Measurements from ENCODE around the gene EPSTI1. TPM values are rescaled to one million over a fixed set of nuclear protein-coding genes. Genes with fewer than 3 reads are reported as not detected.

Gene EPSTI1
- total RNA-seq, 4 donors from 2014 or later: 1.1 to 10.2 (median 5.8) TPM

- Histone ChIP-seq H3K4me3 (no peak overlapping the region), H3K9me3 (no peaks in the 10 kb centered on the region), H3K27me3 (no peaks in the 10 kb centered on the region), H3K36me3 (no peaks in the 10 kb centered on the region), H3K27ac (no peak overlapping the region), H3K4me1 (peaks cover 4 to 22% (median 14%) of the 10 kb centered on the region in 3 donors)
- no peak for DNase-seq
- TF ChIP-seq, protein P1, sequence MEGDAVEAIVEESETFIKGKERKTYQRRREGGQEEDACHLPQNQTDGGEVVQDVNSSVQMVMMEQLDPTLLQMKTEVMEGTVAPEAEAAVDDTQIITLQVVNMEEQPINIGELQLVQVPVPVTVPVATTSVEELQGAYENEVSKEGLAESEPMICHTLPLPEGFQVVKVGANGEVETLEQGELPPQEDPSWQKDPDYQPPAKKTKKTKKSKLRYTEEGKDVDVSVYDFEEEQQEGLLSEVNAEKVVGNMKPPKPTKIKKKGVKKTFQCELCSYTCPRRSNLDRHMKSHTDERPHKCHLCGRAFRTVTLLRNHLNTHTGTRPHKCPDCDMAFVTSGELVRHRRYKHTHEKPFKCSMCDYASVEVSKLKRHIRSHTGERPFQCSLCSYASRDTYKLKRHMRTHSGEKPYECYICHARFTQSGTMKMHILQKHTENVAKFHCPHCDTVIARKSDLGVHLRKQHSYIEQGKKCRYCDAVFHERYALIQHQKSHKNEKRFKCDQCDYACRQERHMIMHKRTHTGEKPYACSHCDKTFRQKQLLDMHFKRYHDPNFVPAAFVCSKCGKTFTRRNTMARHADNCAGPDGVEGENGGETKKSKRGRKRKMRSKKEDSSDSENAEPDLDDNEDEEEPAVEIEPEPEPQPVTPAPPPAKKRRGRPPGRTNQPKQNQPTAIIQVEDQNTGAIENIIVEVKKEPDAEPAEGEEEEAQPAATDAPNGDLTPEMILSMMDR (IDR thresholded peaks at IDR 0.05): no peak
- no peak for TF ChIP-seq POLR2A (IDR thresholded peaks at IDR 0.05)
- intact Hi-C loops (cut with DNase I): no loop called here
Observed at GRCh38 chr13:42984026-42984425, 8.0 kb downstream of the EPSTI1 start.

GRCh38 chr13:42981853-42982252 is 10.2 kb downstream of the EPSTI1 start:
- H3K9me3 ChIP-seq: no peaks in the 10 kb centered on the region
- 60 to 80% methylated on average over 1 of the region's 1 CpG for WGBS, 2 donors
- DNase-seq: no peak

DNA sequence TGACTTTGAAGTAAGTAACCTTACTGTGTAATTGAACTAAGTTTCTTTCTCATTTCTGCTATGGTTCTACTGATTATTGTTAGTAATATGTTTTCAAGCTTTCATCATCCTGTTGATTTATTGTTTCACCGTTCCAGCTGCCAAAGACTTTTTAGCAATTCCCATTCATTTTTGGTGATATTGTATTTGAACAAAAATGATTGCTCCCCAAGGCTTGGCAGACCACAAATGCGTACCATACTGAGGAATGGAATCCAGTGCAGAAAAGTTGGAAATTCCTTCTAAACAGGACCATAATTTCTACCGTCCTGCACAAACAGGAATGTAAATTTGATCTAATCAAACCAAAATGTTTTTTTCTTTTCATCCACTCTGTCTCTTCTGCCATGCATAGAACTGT is 10.7 kb downstream of the EPSTI1 start:
- Histone ChIP-seq H3K9me3 (no peaks in the 10 kb centered on the region), H3K36me3 (no peaks in the 10 kb centered on the region), H3K27me3 (no peaks in the 10 kb centered on the region), H3K27ac (no peak overlapping the region), H3K4me1 (peaks cover 4 to 22% (median 14%) of the 10 kb centered on the region in 3 donors), H3K4me3 (no peak overlapping the region)
- no peak for DNase-seq
- intact Hi-C loops (cut with DNase I): no loop called here
- 51 to 53% methylated on average over 3 of the region's 3 CpGs for WGBS, 2 donors
- no peak for TF ChIP-seq POLR2A (IDR thresholded peaks at IDR 0.05)
- TF ChIP-seq, protein P1 (IDR thresholded peaks at IDR 0.05): no peak

More at GRCh38 chr13:42981853-42982252, 10.2 kb downstream of the EPSTI1 start:
- Histone ChIP-seq H3K4me3 (no peak overlapping the region), H3K4me1 (peaks cover 4 to 22% (median 14%) of the 10 kb centered on the region in 3 donors), H3K36me3 (no peaks in the 10 kb centered on the region), H3K27ac (no peak overlapping the region), H3K27me3 (no peaks in the 10 kb centered on the region)
- TF ChIP-seq POLR2A (IDR thresholded peaks at IDR 0.05): no peak
- TF ChIP-seq, protein P1 (IDR thresholded peaks at IDR 0.05): no peak
- intact Hi-C loops (cut with DNase I): no loop called here

DNA sequence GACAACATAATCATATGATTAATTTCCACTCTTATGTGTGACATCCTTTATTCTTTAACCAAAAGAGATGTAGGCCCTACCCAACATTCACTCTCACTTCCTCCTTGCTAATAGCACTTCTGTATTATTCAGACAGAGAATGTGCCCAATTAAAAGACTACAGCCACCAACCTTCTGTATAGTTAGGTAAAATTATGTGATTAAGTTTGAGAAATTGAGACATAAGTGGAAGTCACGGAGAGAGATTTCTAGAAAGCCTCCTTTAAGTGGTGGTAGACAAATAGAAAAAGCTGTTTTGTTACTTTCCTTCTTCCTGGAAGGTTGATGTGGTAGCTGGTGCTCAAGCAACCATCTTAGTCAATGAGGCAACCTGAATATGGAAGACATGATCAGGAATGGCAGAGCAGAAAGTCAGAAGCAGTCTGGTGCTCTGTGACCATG is 14.8 kb downstream of the EPSTI1 start:
- Histone ChIP-seq H3K4me1 (no peaks in the 10 kb centered on the region), H3K9me3 (no peaks in the 10 kb centered on the region), H3K36me3 (no peaks in the 10 kb centered on the region), H3K4me3 (no peak overlapping the region), H3K27ac (no peak overlapping the region), H3K27me3 (no peaks in the 10 kb centered on the region)
- intact Hi-C loops (cut with DNase I): no loop called here
- DNase-seq: no peak
- WGBS, 2 donors: 89 to 90% methylated on average over 1 of the region's 1 CpG
- TF ChIP-seq, protein P1 (IDR thresholded peaks at IDR 0.05): no peak
- no peak for TF ChIP-seq POLR2A (IDR thresholded peaks at IDR 0.05)

GRCh38 chr13:42976066-42976465 is 16.0 kb downstream of the EPSTI1 start:
- no peak for TF ChIP-seq POLR2A (IDR thresholded peaks at IDR 0.05)
- TF ChIP-seq, protein P1 (IDR thresholded peaks at IDR 0.05): no peak
- no peak for DNase-seq
- WGBS, 2 donors: 81 to 100% methylated on average over 3 of the region's 3 CpGs
- no peaks in the 10 kb centered on the region for H3K9me3 ChIP-seq
- H3K4me3 ChIP-seq: no peak overlapping the region
- H3K27ac ChIP-seq: no peak overlapping the region
- H3K4me1 ChIP-seq: no peaks in the 10 kb centered on the region
- no peaks in the 10 kb centered on the region for H3K36me3 ChIP-seq
- intact Hi-C loops (cut with DNase I): no loop called here
- no peaks in the 10 kb centered on the region for H3K27me3 ChIP-seq

All from esophagus squamous epithelium (tissue), 5 donors.